ENCODE data around the gene LRIG3.
"Not testable (repeated sequence)": the region's sequence is repeated elsewhere in the genome, so short reads cannot be mapped to it uniquely, and the experiment has no call there.

LRIG3 gene

DNA sequence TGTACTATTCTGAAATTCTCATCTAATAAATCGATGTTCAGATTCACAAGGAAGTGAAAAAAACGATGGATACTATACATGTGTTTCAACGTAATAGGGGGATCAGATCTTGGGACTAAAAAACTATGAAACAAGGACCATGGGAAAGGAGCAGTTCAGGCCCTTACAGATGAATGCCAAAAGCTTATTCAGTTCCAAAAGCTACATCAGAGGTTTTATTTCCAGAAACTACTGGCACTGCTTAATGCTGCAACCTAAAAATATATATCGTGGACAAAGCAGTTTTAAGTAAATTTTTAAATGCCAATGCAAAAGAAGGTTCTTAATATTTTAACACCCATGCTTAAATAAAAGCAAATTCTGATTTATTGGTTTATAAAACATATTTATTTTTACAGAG, 38.5 kb downstream of the LRIG3 start:
- no peaks in the 10 kb centered on the region for H3K4me1 Mint-ChIP-seq (ENCODE audit: low read depth)
- no peak overlapping the region for H3K4me3 Mint-ChIP-seq
- intact Hi-C loops (cut with micrococcal nuclease) = no loop called here
- no peaks in the 10 kb centered on the region for H3K36me3 Mint-ChIP-seq (ENCODE audit: low read depth)
- H3K27me3 Mint-ChIP-seq = no peaks in the 10 kb centered on the region
- no peak overlapping the region for H3K27ac Mint-ChIP-seq
- no peaks in the 10 kb centered on the region for H3K9me3 Mint-ChIP-seq

DNA sequence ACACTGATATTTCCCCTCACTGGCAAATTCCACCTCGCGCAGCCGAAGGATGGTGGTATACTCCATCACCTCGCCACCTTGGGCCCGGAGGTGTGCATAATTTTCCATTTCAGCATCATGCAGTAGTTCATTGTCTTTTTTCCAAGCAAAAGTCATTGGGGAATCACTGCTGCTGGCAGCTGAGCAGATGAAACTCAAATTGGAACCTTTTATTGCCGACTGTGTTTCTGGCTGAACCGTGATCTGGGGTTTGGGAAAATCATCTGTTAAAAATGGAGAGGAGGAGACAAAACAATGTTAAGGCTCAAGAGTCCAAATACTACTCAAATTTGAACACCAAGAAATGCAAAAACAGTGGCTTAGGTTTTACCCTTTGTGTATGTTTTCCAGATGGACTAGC, 39.7 kb downstream of the LRIG3 start:
- no peak overlapping the region for H3K27ac Mint-ChIP-seq
- H3K4me1 Mint-ChIP-seq (ENCODE audit: low read depth) = no peaks in the 10 kb centered on the region
- H3K9me3 Mint-ChIP-seq = peaks cover under 1% of the 10 kb centered on the region
- intact Hi-C loops (cut with micrococcal nuclease) = no loop called here
- H3K36me3 Mint-ChIP-seq (ENCODE audit: low read depth) = no peaks in the 10 kb centered on the region
- H3K27me3 Mint-ChIP-seq = no peaks in the 10 kb centered on the region
- no peak overlapping the region for H3K4me3 Mint-ChIP-seq

DNA sequence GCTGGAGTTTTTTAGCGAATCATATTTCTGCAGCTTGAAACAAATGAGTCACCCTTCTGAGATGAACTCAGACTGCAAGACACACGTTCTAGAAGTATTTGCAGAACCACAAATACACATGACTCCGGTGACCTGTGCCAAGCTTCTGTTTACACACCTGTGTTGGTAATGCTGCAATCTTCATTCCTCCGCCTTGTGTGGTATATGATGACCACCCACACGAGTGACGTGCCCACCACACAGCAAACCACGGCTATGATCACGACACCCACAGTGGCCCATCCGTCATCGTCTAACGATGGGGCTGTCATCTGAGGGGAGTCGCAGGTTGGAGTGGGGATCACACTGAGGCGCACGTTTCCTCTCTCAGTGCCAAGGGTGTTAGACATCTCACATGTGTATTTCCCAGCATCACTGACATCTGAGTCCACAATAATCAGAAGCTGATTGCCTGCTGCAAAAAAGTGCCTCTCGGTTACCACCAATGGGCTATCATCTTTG, 43.0 kb downstream of the LRIG3 start:
- Mint-ChIP-seq H3K9me3 (peaks cover 21% of the 10 kb centered on the region), H3K27ac (no peak overlapping the region), H3K4me1 (ENCODE audit: low read depth) (no peaks in the 10 kb centered on the region), H3K36me3 (ENCODE audit: low read depth) (no peaks in the 10 kb centered on the region), H3K4me3 (no peak overlapping the region), H3K27me3 (no peaks in the 10 kb centered on the region)
- intact Hi-C loops (cut with micrococcal nuclease) = no loop called here

- Mint-ChIP-seq H3K27me3 (no peaks in the 10 kb centered on the region), H3K9me3 (peaks cover 23% of the 10 kb centered on the region), H3K4me3 (no peak overlapping the region), H3K27ac (no peak overlapping the region), H3K36me3 (ENCODE audit: low read depth) (no peaks in the 10 kb centered on the region), H3K4me1 (ENCODE audit: low read depth) (no peaks in the 10 kb centered on the region)
- intact Hi-C loops (cut with micrococcal nuclease) = no loop called here
Measured at GRCh38 chr12:58873496-58873895, 46.8 kb downstream of the LRIG3 start.

GRCh38 chr12:58871556-58871955, 48.7 kb downstream of the LRIG3 start:
- peaks cover 30% of the 10 kb centered on the region for H3K9me3 Mint-ChIP-seq
- no peak overlapping the region for H3K4me3 Mint-ChIP-seq
- H3K4me1 Mint-ChIP-seq (ENCODE audit: low read depth) = no peaks in the 10 kb centered on the region
- no peaks in the 10 kb centered on the region for H3K36me3 Mint-ChIP-seq (ENCODE audit: low read depth)
- H3K27me3 Mint-ChIP-seq = no peaks in the 10 kb centered on the region
- intact Hi-C loops (cut with micrococcal nuclease) = no loop called here
- no peak overlapping the region for H3K27ac Mint-ChIP-seq

DNA sequence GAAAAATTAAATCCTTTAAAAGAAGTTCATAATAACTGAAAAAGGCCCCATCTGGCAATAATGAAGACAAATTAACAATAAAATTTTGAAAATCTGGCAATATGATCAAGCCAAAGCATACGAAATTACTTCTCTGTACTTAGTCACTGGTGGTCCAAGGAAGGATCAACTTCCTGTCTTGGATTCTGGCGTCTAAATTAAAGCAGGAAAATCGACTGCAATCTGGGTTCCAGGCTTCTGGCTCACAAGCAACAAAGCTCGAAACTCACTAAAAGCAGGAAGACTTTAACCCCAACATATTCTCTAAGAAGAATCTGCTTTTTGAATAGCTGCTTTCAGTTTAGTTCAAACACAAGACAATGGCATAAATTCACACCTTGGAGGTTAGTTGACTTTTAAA, 49.7 kb downstream of the LRIG3 start:
- H3K36me3 Mint-ChIP-seq (ENCODE audit: low read depth) = no peaks in the 10 kb centered on the region
- H3K4me1 Mint-ChIP-seq (ENCODE audit: low read depth) = no peaks in the 10 kb centered on the region
- no peak overlapping the region for H3K4me3 Mint-ChIP-seq
- no peak overlapping the region for H3K27ac Mint-ChIP-seq
- no peaks in the 10 kb centered on the region for H3K27me3 Mint-ChIP-seq
- intact Hi-C loops (cut with micrococcal nuclease) = no loop called here
- peaks cover 30% of the 10 kb centered on the region for H3K9me3 Mint-ChIP-seq

GRCh38 chr12:58860788-58861240, 59.5 kb downstream of the LRIG3 start:
- Mint-ChIP-seq H3K27ac (no peak overlapping the region), H3K36me3 (ENCODE audit: low read depth) (no peaks in the 10 kb centered on the region), H3K4me1 (ENCODE audit: low read depth) (no peaks in the 10 kb centered on the region), H3K9me3 (peaks cover 25% of the 10 kb centered on the region), H3K27me3 (no peaks in the 10 kb centered on the region), H3K4me3 (no peak overlapping the region)
- intact Hi-C loops (cut with micrococcal nuclease) = no loop called here

DNA sequence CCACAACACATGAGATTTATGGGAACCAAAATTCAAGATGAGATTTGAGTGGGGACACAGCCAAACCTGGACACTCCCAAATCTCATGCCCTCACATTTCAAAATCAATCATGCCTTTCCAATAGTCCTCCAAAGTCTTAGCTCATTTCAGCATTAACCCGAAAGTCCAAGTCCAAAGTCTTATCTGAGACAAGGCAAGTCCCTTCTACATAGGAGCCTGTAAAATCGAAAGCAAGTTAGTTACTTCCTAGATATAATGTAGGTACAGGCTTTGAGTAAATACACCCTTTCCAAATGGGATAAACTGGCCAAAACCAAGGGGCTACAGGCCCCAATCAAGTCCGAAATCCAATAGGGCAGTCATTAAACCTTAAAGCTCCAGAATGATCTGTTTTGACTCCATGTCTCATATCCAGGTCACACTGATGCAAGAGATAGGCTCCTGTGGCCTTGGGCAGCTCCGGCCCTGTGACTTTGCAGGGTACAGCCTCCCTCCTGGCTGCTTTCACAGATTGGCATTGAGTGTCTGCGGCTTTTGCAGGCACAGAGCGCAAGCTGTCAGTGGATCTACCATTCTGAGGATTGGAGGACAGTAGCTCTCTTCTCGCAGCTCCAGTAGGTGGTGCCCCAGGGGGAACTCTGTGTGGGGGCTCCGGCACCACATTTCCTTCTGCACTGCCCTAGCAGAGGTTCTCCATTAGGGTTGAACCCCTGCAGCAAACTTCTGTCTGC, 60.1 kb downstream of the LRIG3 start:
- H3K4me1 Mint-ChIP-seq (ENCODE audit: low read depth) = no peaks in the 10 kb centered on the region
- intact Hi-C loops (cut with micrococcal nuclease) = no loop called here
- H3K4me3 Mint-ChIP-seq = no peak overlapping the region
- H3K27ac Mint-ChIP-seq = no peak overlapping the region
- no peaks in the 10 kb centered on the region for H3K36me3 Mint-ChIP-seq (ENCODE audit: low read depth)
- H3K27me3 Mint-ChIP-seq = no peaks in the 10 kb centered on the region
- H3K9me3 Mint-ChIP-seq = peaks cover 27% of the 10 kb centered on the region

DNA sequence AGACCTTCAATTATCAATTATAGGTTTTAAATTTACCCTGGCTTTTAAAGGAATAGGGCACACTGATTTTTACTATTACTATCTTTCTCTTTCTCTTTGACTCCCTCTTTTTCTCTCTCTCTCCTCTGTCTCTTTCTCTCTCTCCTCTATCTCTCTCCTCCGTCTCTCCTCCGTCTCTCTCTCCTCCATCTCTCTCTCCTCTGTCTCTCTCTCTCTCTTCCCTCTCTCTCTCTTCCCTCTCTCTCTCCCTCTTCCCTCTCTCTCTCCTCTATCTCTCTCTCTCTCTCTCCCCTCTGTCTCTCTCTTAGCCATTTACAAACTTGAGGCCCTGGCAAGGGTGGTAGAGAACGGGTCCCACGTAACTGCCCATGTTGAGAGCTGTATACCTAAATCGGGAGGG, 62.3 kb downstream of the LRIG3 start:
- Mint-ChIP-seq H3K9me3 (peaks cover 45% of the 10 kb centered on the region), H3K4me3 (no peak overlapping the region), H3K36me3 (ENCODE audit: low read depth) (no peaks in the 10 kb centered on the region), H3K27ac (no peak overlapping the region), H3K4me1 (ENCODE audit: low read depth) (no peaks in the 10 kb centered on the region), H3K27me3 (no peaks in the 10 kb centered on the region)
- intact Hi-C loops (cut with micrococcal nuclease) = no loop called here

GRCh38 chr12:58857206-58857605, 63.1 kb downstream of the LRIG3 start:
- H3K36me3 Mint-ChIP-seq (ENCODE audit: low read depth); H3K4me3 Mint-ChIP-seq; H3K4me1 Mint-ChIP-seq (ENCODE audit: low read depth); H3K27ac Mint-ChIP-seq; intact Hi-C loops (cut with micrococcal nuclease); H3K27me3 Mint-ChIP-seq: not testable (repeated sequence)
- H3K9me3 Mint-ChIP-seq = peaks cover 52% of the 10 kb centered on the region

DNA sequence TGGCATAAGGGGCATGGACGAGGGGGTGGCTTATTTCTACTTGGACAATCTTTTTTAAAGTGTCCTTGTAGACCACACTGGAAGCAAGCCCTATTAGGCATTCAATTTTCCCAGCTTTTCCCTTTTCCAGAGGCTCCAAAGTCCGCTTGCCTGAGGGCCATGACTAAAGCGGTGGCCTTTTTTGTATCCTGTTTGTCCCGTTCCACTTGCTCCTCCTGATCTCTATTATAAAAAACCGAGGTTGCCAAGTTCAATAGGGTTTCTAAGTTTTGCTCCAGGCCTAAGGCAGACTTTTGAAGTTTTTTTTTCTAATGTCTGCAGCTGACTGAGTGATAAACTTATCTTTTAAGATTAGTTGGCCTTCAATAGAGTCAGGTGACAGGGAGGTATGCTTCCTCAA, 64.7 kb downstream of the LRIG3 start:
- H3K4me3 Mint-ChIP-seq; H3K4me1 Mint-ChIP-seq (ENCODE audit: low read depth); H3K27me3 Mint-ChIP-seq; intact Hi-C loops (cut with micrococcal nuclease); H3K27ac Mint-ChIP-seq; H3K36me3 Mint-ChIP-seq (ENCODE audit: low read depth): not testable (repeated sequence)
- peaks cover 68% of the 10 kb centered on the region for H3K9me3 Mint-ChIP-seq

- Mint-ChIP-seq H3K27ac (no peak overlapping the region), H3K9me3 (peaks cover 43% of the 10 kb centered on the region), H3K4me3 (no peak overlapping the region), H3K4me1 (ENCODE audit: low read depth) (no peaks in the 10 kb centered on the region), H3K36me3 (ENCODE audit: low read depth) (no peaks in the 10 kb centered on the region), H3K27me3 (no peaks in the 10 kb centered on the region)
- intact Hi-C loops (cut with micrococcal nuclease) = no loop called here
Measured at GRCh38 chr12:58850826-58851225, 69.5 kb downstream of the LRIG3 start.

- intact Hi-C loops (cut with micrococcal nuclease) = no loop called here
- H3K4me1 Mint-ChIP-seq (ENCODE audit: low read depth) = no peaks in the 10 kb centered on the region
- no peak overlapping the region for H3K27ac Mint-ChIP-seq
- H3K9me3 Mint-ChIP-seq = peaks cover 24% of the 10 kb centered on the region
- no peak overlapping the region for H3K4me3 Mint-ChIP-seq
- H3K36me3 Mint-ChIP-seq (ENCODE audit: low read depth) = no peaks in the 10 kb centered on the region
- no peaks in the 10 kb centered on the region for H3K27me3 Mint-ChIP-seq
Measured at GRCh38 chr12:58847901-58848600, 72.3 kb downstream of the LRIG3 start.

GRCh38 chr12:58844161-58844560, 76.1 kb downstream of the LRIG3 start:
- peaks cover 14% of the 10 kb centered on the region for H3K9me3 Mint-ChIP-seq
- H3K27me3 Mint-ChIP-seq = no peaks in the 10 kb centered on the region
- no peak overlapping the region for H3K27ac Mint-ChIP-seq
- H3K4me1 Mint-ChIP-seq (ENCODE audit: low read depth) = no peaks in the 10 kb centered on the region
- no peak overlapping the region for H3K4me3 Mint-ChIP-seq
- intact Hi-C loops (cut with micrococcal nuclease) = no loop called here
- H3K36me3 Mint-ChIP-seq (ENCODE audit: low read depth) = no peaks in the 10 kb centered on the region

All from dendritic cell treated with granulocyte-macrophage colony-stimulating factor and Interleukin-4, amounts not matched to agents 40 ng/mL and 50 ng/mL, for 4 days (primary cell).